Mucosa of gallbladder (tissue), 1 donor: Measurements from ENCODE around the gene RXRA. TPM values are rescaled to one million over a fixed set of nuclear protein-coding genes. Genes with fewer than 3 reads are reported as not detected.
A peak's percentile ranks its signal among the peaks of the same experiment; 100 is the strongest.

Experiments
- DNase-seq: peaks from one replicate; pipeline ENCODE4 v3.0.0-alpha.2; 2020; ENCODE audit warnings: low spot score
- total RNA-seq: library from RNA; stranded (reverse); gene quantifications from one replicate; pipeline ENCODE4 v1.2.1, GENCODE V29; 2021
- donor health status: DM: no; HTN: no; CAD: no.

Gene RXRA
- total RNA-seq, 1 donor from 2014 or later, result 106 TPM

DNA sequence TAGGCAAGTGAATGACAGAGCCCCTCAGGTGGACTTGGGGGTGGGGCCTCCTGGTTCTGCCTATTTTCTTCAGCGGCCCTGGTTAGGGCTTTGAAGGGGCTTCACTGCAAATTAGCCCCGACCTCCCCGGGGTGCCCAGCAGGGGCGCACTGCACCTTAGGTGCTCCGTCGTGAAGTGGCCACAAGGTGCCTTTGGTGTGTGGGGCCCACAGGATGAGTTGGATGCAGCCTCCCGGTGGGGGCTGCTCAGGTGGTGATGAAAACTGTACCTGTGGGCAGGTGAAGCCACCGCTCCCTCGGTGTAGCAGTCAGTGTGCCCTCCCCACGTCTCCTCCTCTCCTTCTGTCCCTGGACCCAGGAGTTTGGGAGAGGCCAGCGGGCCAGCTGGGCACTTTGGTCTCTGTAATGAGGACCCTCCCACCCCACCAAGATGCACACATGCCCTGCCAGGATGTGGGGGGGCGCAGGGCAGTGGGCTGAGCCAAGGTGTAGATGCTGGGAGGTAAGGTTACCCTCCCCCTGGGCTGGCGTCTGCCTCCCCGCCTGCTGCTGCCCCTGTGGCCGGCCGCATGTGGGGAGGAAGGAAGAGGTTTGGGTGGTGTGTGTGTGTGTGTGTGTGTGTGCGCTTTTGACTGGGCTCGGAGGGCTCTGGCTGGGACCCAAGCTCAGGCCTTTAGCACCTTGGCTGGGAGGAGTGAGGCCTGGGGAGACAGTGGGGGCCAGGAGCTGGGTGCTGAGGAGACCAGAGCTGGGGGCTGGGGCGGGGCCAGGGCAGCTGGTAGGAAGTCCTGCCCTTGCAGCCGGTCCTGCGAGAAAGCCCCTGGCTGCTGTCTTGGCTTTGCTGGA lies 55.6 kb downstream of the RXRA start:
- peak; percentile 67 for DNase-seq

DNA sequence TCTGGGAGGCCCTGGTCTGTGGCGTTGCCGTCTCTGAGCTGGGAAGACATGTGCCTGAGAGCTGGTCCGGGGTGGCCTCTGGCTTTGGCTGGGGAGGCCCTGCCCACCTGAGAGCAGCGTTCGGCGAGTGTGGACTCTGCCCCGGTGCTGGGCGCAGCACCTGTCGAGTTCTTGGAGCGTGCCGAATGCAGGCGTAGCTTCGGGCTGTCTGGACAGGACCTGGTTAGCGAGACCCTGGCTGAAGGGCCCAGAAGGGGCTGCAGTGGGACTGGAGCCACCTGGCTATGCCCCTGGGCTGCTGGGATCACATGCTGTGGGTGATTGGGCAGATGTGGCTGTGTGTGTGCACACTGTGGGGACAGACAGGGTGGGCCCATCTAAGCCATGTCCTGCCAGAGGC lies 56.5 kb downstream of the RXRA start:
- peak; percentile 62 for DNase-seq

DNA sequence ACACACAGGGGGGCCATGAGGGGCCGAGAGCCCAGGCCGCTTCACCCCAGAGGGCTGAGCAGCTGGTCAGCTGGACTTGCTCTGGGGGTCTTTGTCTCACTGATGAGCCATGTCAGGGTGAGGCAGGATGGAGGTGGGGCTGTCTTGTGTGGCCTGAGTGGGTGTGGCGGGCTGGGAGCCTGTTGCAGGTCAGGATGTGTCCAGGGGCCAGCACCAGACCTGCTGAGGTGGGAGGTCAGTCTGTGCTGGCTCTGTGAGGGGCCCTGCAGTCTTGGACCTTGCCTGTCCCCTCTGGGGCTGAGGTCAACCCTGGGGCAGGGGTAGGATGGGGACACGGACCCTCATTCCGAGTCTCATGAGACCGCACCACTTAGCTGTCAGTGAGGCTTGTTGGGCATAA lies 56.9 kb downstream of the RXRA start:
- no peak for DNase-seq

DNA sequence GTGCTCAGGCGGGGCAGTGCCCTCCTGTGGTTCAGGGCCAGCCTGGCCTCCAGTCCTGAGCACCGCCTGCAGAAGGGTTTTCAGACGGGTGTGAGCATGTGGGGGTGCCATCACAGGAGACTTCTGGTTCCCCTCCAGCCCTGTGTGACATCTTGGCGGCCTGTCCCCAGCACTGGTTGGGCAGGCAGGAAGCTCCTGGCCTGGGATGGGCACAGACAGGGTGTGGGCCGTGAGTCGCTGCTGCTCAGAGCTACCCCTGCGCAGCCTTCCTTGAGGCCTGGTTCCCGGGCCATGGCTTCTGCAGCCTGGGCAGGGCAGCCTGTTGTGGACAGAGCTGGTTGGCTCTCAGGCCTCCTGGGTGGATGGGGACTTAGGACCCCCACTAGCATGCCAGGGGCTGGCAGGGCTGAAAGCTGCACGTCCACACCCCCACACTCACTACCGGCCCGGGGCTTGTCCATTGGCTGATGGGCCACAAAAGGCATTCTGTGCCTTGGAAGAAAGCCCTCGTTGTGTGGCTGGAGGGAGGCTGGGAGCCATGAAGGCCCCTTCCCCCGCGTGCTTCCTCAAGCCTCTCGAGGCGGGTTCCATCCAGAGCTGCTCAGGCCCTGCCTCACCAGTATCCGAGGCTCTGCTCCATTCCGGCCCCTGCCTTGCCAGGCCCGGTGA lies 58.7 kb downstream of the RXRA start:
- DNase-seq, result no peak

DNA sequence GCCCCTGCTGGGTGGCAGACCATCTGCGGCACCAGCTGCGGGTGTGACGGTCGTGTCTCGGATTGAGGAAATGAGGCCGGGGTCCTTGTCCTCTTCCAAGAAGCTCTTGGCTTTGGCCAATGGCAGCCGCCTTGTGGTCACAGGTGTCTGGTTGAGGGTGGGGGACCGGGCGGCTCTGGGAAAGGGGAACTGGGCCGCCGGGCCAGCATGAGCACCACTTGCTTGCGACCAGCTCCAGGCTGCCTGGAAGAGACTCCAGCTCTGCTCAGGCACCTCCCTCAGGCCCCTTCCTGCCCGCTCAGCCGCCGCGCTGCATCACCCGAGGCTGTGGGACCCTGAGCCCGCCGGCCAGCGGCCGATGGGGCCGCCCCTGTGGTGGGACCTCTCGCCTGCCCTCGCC lies 59.7 kb downstream of the RXRA start:
- no peak for DNase-seq

DNA sequence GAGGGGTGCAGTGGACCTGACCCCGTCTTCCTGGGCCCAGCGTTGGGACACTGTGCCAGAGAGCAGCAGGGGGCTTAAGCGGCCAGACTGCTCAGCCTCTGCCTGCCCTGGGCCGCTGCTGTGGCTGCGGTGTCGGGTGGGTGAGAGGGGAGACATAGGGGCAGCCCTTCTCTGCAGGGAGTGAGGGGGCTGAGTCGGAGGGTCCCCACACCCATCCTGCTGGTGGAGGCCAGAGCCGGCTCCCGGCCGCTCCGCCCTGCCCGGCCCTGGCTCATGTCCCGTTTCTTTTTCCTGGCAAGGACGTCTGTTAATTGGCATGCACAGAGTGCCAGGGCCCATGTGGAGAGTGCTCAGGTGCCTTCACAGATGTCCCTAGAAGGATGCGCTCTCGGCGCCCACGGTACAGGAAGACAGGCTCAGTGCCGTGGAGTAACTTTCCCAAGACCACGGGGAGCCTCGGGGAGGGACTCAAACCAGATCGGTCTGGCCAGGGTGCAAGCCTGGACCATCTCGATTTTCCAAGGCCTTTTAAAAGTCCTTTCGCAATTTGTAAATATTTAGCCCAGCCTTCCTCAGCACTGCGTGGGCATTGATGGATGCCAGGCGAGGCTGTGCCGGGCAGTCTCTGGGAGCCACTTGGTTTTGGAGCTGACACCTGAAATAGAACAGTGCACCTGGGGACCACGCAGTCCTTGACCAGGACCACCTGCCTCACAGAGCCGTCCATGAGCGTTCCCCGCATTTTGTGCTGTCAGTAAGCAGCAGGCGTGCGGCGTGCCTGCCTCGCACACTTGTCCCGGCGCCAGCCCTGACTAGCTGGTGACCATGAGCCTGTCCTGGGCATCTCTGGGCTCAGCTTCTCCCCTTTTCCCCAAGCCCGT lies 60.9 kb downstream of the RXRA start:
- peak; percentile 64 for DNase-seq

DNA sequence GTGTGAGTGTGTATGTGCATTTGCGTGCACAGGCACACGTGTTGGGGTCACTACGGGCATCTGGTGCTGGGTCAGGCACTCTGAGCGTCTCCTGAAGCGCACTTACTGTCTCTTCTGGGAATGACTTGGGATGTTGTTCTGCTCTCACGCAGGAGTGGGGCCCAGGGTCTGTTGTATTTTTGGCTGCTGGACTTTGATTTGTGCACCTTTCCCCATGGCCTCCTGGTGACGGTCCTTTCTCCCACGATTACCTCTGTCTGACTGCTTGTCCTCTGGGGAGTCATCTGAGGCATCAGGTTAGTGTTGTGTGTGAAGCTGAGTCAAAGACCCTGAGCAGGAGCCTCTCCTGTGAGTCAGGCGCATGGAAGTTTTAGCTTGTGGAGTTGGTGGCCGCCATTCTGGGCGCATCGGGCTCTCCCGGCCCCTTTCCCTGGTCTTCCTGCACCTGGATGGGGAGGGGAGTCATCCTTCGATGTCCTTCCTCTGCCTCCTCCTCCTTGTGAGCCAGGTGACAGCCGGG lies 62.1 kb downstream of the RXRA start:
- no peak for DNase-seq

DNA sequence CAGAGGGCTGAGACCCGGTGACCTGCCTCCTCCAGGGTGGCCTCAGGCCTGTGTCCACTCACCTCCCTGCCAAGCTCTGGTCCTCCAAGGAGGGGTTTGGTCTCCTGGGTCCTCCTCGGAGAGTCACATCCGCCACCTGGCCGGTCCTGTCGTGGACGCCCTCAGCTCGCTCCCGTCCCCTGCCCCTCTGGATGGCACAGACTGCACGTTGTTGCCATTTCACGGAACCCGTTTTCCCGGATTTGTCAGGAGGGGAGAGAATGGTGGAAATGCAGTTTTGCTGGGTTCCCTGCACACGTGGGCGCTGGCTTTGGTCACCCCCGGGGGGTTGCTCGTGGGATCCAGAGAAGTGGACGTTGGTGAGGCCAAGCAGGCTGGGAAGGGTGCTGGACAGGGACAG lies 62.7 kb downstream of the RXRA start:
- no peak for DNase-seq

DNA sequence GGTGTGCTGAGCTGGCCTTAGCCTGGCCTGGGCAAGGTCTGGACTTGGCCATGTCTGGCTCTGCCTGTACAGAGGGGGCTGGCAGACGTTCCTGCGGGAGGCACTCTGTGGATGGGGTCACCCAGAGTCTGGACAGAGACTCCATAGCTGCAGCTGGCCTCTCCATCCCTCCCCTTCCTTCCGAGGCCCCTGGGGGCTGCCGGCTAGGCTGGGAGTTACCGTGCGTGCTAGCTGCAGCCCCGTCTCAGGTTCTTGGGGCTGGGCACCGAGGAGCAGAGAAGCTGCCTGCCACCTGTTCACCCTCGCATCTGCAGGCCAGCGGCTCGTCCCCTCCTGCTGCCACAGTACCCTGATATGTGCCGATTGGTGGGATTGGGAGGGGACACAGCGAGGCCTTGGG lies 63.4 kb downstream of the RXRA start:
- DNase-seq, result no peak

DNA sequence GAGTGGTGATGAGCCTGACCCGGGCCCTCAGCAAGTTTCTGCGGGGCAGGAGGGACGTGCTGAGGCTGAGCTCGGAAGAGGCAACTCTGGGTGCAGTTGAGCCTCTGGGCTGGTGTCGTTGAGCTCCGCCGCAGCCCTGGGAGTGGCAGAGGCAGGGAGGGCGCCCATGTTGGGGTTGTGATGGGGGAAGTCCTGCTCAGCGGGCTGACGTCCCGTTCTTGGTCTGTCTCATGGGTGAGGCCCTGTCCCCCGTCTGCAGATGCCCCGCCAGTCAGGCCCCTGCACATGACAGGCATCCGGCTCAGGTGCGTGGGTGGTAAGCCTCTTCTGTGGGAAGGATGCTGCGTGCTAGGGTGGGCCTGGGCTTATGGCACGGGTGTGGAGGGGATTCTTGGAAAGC lies 64.3 kb downstream of the RXRA start:
- DNase-seq, result no peak

DNA sequence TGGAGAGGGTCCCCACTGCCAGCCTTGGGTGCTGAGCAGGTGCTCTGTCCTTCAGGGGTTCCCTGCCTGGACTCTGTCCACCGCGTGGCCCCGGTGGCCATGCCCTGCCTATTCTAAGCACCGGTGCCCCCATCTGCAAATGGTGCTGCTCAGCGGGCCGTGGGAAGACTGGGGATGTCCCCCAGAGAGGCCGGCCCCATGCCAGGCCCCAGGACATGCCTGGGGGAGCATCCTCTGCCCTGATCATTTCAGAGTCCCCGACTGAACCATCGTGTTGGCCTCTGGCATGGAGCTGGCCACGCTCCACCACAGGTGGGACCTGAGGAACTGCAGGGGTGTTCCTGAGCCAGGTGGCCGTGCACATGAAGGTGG lies 64.7 kb downstream of the RXRA start:
- DNase-seq, result no peak

DNA sequence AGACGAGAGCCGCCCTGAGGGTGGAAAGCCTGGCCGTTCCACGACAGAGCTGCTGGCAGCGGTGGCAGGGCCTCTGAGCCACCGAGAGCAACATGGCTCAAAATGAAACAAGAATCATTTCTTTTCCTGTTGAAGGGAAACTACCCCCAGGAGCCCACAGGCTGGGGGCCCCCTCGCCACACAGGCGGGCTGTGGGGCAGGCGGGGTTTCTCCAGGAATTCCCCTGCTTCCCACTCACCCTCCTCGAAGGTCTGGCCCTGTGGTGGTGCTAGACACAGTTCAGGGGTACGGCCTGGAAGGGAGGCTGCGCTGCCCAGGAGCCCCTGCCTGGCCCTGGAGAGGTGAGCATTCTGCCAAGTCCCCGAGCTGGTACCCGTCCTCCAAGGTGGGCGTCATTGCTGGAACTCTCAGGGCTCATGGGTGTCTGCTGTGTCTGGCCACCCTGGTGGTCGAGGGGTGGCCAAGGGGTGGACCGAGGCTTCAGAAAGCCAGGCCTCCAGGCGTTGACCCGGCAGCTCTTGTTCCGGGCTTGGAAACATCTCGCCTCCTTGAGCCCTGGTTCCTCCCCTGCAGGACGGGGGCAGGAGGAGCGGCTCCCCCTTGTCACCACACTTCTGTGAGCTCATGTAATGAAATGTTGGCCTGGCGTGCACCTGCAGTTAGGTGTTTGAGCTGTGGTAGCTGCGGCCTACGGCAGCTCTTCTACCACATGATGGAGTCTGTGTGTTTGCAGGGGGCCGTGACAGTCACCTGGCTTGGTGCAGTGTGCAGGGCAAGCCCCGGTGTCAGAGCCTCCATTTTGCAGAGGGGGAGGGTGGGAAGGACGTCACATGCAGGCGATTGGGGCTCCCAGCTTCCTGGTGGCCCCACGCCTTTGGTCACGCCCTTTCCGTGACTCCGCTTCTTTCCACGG lies 65.3 kb downstream of the RXRA start:
- DNase-seq, result no peak

DNA sequence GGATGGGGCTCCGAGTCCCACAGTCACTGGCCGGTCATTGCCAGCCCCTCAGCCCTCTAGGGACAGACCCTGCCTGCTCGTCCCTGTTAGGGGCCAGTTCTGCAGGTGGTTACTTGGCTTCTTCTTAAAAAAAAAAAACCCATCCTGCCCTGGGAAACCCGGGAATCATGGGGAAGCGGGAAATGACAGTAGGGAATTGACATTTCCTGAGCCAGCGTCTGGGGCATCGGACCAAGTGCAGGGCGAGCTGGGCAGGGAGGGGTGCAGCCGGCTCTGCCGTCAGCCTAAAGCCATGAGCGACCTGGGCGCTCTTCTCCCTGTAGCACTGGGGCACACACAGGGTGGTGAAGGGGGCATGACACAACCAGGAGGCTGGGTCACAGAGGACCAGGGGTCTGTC lies 66.6 kb downstream of the RXRA start:
- DNase-seq, result no peak

DNA sequence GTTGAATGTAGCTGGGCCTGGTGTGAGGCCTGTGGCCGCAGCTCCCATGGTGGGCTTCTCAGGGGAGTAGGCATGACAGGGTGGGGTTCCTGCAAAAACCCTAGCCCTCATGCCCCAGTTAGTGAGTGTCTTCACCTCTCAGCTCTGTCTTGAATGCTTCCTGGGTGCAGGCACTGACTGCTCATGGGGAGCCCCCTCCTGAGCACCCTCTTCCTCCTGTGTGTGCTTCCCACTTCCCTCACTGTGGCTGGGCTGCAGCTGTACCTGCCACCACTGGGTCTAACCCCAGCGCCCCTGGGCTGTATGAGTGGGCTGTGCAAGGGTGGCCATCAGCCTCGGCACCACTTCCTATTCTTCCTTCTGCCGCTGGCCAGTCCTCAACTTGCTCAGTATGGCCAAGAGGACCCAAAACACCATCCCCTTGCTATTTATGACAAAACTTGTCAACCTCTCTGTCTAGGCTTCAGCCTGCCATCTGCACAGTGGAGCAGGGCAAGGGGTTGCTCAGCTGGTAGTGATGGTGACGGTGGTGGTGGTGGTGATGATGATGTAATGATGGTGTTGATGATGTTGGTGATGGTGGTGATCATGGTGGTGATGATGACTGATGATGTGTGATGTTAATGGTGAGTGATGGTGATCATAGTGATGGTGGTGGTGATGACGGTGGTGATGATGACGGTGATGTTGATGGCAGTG lies 67.5 kb downstream of the RXRA start:
- DNase-seq, result no peak

DNA sequence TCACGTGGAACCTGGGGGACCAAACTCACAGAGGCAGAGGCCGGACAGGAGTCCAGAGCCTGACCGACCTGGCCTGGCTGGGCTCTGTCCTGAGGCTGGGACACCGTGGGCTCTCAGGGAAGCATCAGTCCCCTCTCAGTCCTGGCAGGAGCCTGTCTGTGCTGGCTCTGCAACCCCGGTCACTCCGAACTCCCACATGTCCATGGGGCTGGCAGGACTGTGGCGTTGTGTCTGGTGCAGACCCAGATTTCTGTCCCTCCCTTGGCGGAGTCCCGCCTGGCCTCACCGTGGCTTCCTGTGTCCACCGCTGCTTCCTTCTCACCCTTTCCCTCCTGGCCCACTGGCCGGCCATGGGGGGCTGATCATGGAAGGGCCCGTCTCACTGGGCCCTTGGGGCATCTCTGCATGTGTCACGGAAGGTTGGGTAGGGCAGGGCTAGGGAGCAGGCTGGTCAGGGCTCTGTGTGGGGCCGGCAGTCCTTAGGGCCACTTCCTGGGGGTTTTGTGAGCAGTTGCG lies 68.8 kb downstream of the RXRA start:
- no peak for DNase-seq

DNA sequence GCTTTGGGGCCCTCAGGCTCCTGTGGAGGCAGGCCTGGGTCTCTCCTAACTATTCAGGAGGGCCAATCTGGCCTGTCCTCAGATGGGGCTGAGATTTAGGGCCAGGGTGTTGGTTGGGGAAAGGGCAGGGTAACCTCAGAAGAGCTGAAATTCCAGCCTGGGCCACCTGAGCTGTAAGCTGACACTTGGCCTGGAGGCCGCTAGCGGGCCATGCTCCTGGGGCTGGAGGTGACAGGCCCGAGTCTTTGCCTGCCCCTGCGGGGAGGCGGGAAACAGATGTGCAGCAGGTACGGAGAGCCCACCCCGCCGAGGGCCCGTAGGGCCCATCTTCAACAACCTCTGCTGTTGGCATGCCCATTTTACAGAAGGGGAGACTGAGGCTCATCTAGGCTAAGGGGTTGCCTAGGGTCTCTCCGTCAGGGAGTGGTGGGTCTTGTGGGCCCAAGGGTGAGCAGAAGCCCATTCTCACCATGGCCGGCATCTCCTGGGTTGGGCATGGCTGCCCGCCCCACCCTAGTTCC lies 69.5 kb downstream of the RXRA start:
- no peak for DNase-seq

DNA sequence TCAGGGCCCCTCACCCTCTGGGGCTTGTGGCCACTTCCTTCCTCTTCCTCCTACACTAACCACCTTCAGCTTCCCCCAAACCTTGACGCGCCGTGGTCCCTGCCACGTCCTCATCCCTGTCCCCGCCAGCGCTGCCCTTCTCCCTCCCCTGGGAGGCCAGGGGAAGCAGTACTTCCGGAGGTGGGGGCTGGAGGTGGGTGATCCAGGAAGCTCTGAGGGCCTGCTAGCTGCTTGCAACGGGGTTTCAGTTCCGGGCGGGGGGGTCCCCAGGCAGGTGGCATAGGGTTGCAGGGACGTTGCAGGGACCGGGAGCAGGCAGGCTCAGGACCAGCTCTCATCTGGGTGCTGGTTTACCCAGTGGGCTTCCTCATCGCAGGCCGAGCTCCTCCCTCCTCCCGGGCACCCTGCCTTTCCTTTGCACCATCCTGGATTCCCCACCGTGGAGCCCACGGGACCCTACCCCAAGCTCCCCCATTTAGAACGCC lies 70.0 kb downstream of the RXRA start:
- no peak for DNase-seq

DNA sequence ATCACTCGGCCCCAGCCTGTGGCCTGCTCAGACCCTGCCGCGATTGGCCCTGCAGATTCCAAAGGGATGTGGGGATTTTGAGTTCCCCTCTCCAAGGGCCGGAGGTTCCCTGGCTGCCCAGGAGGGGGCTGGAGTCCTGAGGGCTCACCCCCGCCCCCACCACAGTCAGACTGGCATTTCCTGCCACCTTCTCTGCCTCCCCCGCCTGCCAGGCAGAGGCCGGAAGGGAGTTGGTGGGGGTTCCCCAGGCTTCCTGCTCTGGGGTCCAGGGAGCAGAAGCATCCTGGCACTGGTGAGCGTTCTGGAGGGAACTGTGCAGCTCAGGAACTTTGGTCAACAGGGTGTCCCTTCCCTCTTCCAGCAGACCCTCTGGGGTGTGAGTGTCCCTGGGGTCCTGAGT lies 70.6 kb downstream of the RXRA start:
- no peak for DNase-seq

DNA sequence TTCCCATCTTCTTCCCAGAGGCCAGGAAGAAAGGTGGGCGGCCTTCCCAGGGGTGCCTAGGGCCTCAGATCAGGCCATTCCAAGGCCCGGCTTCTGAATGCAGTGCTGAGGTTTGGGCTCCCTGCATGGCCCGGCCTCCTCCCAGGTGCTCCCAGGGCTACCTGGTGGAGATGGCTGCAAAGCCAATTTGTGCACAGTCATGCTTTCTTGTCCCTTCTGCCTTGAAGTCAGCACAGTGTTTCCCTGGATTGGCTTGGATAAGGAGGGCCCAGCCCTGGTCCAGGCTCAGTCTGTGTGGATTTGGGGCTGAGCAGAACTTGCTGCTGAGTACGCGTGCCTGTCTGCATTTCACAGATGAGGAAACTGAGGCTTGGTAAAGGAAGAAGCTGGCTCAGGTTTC lies 72.5 kb downstream of the RXRA start:
- no peak for DNase-seq
